ENCODE results near the gene TMEM86B.

The TMEM86B gene

DNA sequence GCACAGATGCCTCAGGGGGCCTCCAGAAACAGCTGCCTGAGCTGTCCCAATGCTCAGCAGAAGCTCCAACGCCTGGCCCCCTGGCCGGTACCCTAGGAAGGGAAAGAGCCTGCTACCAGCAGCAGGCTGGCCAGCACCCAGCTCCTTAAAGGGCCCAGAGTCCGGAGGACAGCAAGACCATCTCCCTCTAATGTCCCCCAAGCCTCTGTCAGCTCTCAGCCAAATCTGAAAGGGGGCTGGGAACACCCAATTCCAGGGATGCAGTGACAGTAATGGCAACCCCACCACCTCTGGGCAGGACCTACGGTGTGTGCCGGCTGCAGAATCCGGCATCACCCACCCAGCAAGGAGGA lies 26.0 kb upstream of the TMEM86B start:
- TF ChIP-seq FOXM1 (IDR thresholded peaks at IDR 0.05; ENCODE audit: borderline replicate concordance, low read depth) (no peak), REST (IDR thresholded peaks at IDR 0.05; ENCODE audit: low read depth) (no peak), NFIC (IDR thresholded peaks at IDR 0.05) (no peak)

GRCh38 chr19:55253842-55254624 lies 25.5 kb upstream of the TMEM86B start:
- TF ChIP-seq FOXM1 (IDR thresholded peaks at IDR 0.05; ENCODE audit: borderline replicate concordance, low read depth), result no peak
- no peak for TF ChIP-seq TAF1 (IDR thresholded peaks at IDR 0.05; ENCODE audit: low read depth)
- no peak for TF ChIP-seq EGR1 (IDR thresholded peaks at IDR 0.05)
- TF ChIP-seq NFIC (IDR thresholded peaks at IDR 0.05), result no peak
- no peak for TF ChIP-seq TEAD4 (IDR thresholded peaks at IDR 0.05)
- no peak for TF ChIP-seq EP300 (IDR thresholded peaks at IDR 0.05; ENCODE audit: borderline replicate concordance)
- no peak for TF ChIP-seq USF1 (IDR thresholded peaks at IDR 0.05)
- TF ChIP-seq CEBPB (IDR thresholded peaks at IDR 0.05), result no peak
- TF ChIP-seq REST (IDR thresholded peaks at IDR 0.05; ENCODE audit: low read depth), result no peak
- no peak for TF ChIP-seq CREB1 (IDR thresholded peaks at IDR 0.05; ENCODE audit: low read depth)
- no peak for TF ChIP-seq MAX (IDR thresholded peaks at IDR 0.05)
- TF ChIP-seq YY1 (IDR thresholded peaks at IDR 0.05; ENCODE audit: low read depth), result no peak
- no peak for TF ChIP-seq RAD21 (IDR thresholded peaks at IDR 0.05; ENCODE audit: low read depth)

- TF ChIP-seq TAF1 (IDR thresholded peaks at IDR 0.05; ENCODE audit: low read depth) (no peak), USF1 (IDR thresholded peaks at IDR 0.05) (no peak), EP300 (IDR thresholded peaks at IDR 0.05; ENCODE audit: borderline replicate concordance) (no peak), CEBPB (IDR thresholded peaks at IDR 0.05) (no peak), FOXM1 (IDR thresholded peaks at IDR 0.05; ENCODE audit: borderline replicate concordance, low read depth) (no peak), YY1 (IDR thresholded peaks at IDR 0.05; ENCODE audit: low read depth) (no peak), TEAD4 (IDR thresholded peaks at IDR 0.05) (no peak), NFIC (IDR thresholded peaks at IDR 0.05) (no peak), MAX (IDR thresholded peaks at IDR 0.05) (no peak), RAD21 (IDR thresholded peaks at IDR 0.05; ENCODE audit: low read depth) (no peak)
These were observed 24.4 kb upstream of the TMEM86B start for GRCh38 chr19:55252760-55253663.

DNA sequence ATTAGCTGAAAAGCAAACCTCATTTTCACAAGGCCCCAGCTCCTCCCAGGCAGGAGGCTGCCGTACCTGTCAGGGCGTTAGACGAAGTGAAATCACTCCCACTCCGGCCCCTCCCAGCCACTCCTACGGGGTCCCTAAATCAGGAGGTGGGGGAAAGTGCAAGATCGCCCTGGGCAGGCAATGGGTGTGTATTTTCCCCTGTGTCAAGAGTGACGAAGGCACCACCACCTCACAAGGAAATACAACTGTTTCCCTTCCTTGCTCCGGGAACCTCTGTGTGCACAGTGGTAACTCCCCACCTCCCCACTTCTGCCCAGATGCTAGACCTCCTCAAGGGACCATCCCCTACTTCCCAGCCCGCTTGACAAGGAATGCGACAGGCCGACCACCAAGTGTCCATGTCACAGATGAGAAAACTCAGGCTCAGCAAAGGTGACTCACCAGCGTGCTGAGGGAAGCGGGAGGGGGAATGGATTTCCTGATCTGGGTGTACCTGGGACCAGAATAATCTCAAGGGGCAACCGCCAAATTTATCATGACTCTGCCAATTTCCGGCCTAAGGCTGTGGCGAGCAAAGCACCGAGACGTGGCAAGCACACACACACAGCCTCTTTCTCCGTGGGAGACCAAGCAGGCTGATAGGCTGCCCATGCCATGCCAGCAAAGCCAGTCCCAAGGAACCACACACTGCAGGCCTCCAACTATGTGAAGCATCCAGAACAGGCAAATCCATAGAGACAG lies 22.9 kb upstream of the TMEM86B start:
- no peak for TF ChIP-seq CREB1 (IDR thresholded peaks at IDR 0.05; ENCODE audit: low read depth)
- TF ChIP-seq NFIC (IDR thresholded peaks at IDR 0.05), result no peak
- TF ChIP-seq TEAD4 (IDR thresholded peaks at IDR 0.05), result no peak
- no peak for TF ChIP-seq MAX (IDR thresholded peaks at IDR 0.05)
- no peak for TF ChIP-seq FOXM1 (IDR thresholded peaks at IDR 0.05; ENCODE audit: borderline replicate concordance, low read depth)
- no peak for TF ChIP-seq ZBTB7A (IDR thresholded peaks at IDR 0.05; ENCODE audit: low read depth)
- no peak for TF ChIP-seq EP300 (IDR thresholded peaks at IDR 0.05; ENCODE audit: borderline replicate concordance)
- TF ChIP-seq RAD21 (IDR thresholded peaks at IDR 0.05; ENCODE audit: low read depth), result no peak
- TF ChIP-seq USF1 (IDR thresholded peaks at IDR 0.05), result no peak
- TF ChIP-seq EGR1 (IDR thresholded peaks at IDR 0.05), result no peak
- TF ChIP-seq TCF12 (IDR thresholded peaks at IDR 0.05; ENCODE audit: low read depth), result no peak
- TF ChIP-seq TAF1 (IDR thresholded peaks at IDR 0.05; ENCODE audit: low read depth), result no peak
- TF ChIP-seq REST (IDR thresholded peaks at IDR 0.05; ENCODE audit: low read depth), result no peak
- TF ChIP-seq YY1 (IDR thresholded peaks at IDR 0.05; ENCODE audit: low read depth), result no peak
- TF ChIP-seq CEBPB (IDR thresholded peaks at IDR 0.05), result no peak

All from Ishikawa (cell line).